Right atrium auricular region (tissue), 2 donors: Measurements from ENCODE around the gene CD9. TPM values are rescaled to one million over a fixed set of nuclear protein-coding genes. Genes with fewer than 3 reads are reported as not detected.

ENCODE experiments used
- DNase-seq: peaks from one replicate; pipeline ENCODE4 v3.0.0-alpha.2; 2019; ENCODE audit warnings: low spot score
- H3K27ac ChIP-seq, 2 donors: fragments of 200-600 bp; sonication (generic); 1 replicate in 1 of 2; 2 replicates in 1 of 2; pipeline ENCODE4 v1.5.1; 2016 to 2019
- H3K27me3 ChIP-seq, 2 donors: fragments of 200-600 bp; sonication (generic); one replicate each; pipeline versions ENCODE4 v1.5.1 to v1.6.0; 2017 to 2019
- H3K36me3 ChIP-seq: fragments of 200-600 bp; sonication (generic); one replicate; pipeline ENCODE4 v1.5.1; 2016
- H3K4me1 ChIP-seq, 2 donors: fragments of 200-600 bp; sonication (generic); one replicate each; pipeline versions ENCODE4 v1.5.1 to v1.6.0; 2017 to 2019
- H3K4me3 ChIP-seq, 2 donors: fragments of 200-600 bp; sonication (generic); 1 replicate in 1 of 2; 2 replicates in 1 of 2; pipeline ENCODE4 v1.5.1; 2017 to 2019; ENCODE audit warnings: mild to moderate bottlenecking in 1 of 2, moderate library complexity in 1 of 2
- H3K9me3 ChIP-seq, 2 donors: fragments of 200-600 bp; sonication (generic); one replicate each; pipeline ENCODE4 v1.5.1; 2019
- total RNA-seq, 2 donors: library from RNA; depleted of rRNA; stranded (reverse); fragments of >200 nt; gene quantifications; one replicate each; pipeline ENCODE4 v1.1.0, GENCODE V29; 2016
- TF ChIP-seq, protein P1 (sequence below), 2 donors: fragments of 200-600 bp; sonication (generic); IDR thresholded peaks; one replicate each; pipeline ENCODE4 v1.5.1; 2019; ENCODE audit warnings: antibody characterized with exemption in 2 of 2

Gene CD9
- total RNA-seq, 2 donors from 2014 or later, result 126 to 230 TPM

DNA sequence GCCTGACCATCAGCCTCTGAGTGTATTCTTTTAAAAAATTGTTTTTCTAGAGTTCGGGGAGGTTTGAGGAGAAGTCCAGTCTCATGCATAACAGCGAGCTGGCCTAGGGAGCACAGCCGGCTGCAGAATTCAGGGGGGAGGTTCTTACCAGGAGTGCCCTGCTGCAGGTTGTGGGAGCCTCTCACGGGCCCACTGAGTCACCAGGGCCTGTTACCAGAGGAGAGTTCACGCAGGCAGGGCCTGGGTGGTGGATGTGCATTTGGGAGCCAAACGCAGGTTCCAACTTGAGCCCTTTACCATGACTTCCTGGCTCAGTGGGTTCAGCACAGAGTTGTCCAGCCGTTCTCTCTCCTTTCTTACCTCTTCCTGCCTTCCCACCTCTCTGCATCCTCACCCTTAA, 14.4 kb downstream of the CD9 start:
- Histone ChIP-seq H3K36me3 (no peaks in the 10 kb centered on the region), H3K4me1 (peaks cover 0 to 55% of the 10 kb centered on the region in 2 donors), H3K27me3 (no peaks in the 10 kb centered on the region), H3K9me3 (no peaks in the 10 kb centered on the region), H3K27ac (peak overlapping the region; percentile 64 to 65), H3K4me3 (no peak overlapping the region)
- TF ChIP-seq, protein P1, sequence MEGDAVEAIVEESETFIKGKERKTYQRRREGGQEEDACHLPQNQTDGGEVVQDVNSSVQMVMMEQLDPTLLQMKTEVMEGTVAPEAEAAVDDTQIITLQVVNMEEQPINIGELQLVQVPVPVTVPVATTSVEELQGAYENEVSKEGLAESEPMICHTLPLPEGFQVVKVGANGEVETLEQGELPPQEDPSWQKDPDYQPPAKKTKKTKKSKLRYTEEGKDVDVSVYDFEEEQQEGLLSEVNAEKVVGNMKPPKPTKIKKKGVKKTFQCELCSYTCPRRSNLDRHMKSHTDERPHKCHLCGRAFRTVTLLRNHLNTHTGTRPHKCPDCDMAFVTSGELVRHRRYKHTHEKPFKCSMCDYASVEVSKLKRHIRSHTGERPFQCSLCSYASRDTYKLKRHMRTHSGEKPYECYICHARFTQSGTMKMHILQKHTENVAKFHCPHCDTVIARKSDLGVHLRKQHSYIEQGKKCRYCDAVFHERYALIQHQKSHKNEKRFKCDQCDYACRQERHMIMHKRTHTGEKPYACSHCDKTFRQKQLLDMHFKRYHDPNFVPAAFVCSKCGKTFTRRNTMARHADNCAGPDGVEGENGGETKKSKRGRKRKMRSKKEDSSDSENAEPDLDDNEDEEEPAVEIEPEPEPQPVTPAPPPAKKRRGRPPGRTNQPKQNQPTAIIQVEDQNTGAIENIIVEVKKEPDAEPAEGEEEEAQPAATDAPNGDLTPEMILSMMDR (IDR thresholded peaks at IDR 0.05), result no peak
- no peak for DNase-seq

DNA sequence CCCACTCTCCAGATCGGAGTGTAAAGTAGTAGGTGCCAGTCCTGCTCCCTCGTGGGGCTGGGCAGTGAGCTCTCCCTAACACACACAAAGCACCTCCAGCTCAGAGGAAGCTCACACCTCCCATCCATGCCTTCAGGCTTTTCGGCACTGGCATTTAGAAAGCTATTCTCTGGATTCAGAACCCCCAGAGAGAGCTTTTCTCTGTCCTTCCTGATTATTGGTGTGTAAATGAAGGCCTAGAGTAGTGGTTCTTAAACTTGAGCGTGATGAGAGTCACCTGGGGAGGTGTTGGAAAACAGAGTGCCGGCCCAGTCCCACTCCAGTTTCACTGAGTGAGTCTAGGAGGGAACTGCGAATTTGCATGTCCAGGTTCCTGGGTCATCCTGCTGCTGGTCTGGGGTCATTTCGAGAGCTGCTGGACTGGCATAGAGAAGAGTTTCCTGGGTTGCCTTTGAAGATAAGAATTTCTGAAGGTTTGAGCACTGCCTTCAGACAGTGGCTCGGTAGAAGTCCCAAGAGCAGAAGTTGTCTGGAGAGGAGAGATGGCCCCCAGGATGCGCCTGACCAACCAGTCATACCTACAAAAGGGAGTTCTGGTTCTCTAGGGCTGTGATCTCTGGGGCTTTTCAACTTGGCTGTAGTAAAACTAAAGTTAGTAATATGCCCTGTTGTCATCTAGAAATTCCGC, 15.1 kb downstream of the CD9 start:
- no peaks in the 10 kb centered on the region for H3K27me3 ChIP-seq
- peak overlapping the region; percentile 64 to 65 for H3K27ac ChIP-seq
- peaks cover 0 to 55% of the 10 kb centered on the region in 2 donors for H3K4me1 ChIP-seq
- H3K9me3 ChIP-seq, result no peaks in the 10 kb centered on the region
- H3K36me3 ChIP-seq, result no peaks in the 10 kb centered on the region
- no peak for DNase-seq
- H3K4me3 ChIP-seq, result no peak overlapping the region
- TF ChIP-seq, protein P1 (IDR thresholded peaks at IDR 0.05), result no peak

DNA sequence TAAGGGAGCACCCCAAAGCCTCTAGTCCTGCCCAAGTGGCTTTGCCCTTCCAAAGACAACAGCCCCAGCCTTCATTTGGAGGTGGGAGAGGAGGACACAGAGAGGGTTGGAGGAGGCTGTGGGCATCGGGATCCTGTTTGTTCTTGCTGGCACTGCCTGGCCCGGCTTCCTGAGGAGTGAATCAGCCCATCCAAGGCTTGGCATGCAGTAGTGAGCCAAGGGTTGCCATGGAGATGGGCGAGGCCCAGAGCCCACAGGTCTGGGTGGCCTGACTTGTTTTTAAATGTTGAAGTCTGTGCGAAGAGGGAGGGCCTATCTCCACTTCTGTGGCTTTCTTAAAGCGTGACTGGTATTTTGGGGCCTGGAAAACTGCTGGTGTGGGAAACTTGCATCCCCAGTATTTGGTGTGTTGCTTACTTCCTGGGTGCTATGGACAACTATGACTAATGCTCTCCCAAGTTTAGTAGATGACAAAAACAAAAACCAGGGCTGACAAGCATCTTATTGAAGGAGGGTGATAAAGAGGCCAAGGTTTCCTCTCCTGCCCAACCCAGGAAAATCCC, 15.8 kb downstream of the CD9 start:
- TF ChIP-seq, protein P1 (IDR thresholded peaks at IDR 0.05), result no peak
- H3K9me3 ChIP-seq, result no peaks in the 10 kb centered on the region
- no peak overlapping the region for H3K4me3 ChIP-seq
- DNase-seq, result no peak
- H3K27ac ChIP-seq, result peak overlapping the region; percentile 64 to 65
- H3K27me3 ChIP-seq, result no peaks in the 10 kb centered on the region
- no peaks in the 10 kb centered on the region for H3K36me3 ChIP-seq
- H3K4me1 ChIP-seq, result peaks cover 0 to 59% of the 10 kb centered on the region in 2 donors

DNA sequence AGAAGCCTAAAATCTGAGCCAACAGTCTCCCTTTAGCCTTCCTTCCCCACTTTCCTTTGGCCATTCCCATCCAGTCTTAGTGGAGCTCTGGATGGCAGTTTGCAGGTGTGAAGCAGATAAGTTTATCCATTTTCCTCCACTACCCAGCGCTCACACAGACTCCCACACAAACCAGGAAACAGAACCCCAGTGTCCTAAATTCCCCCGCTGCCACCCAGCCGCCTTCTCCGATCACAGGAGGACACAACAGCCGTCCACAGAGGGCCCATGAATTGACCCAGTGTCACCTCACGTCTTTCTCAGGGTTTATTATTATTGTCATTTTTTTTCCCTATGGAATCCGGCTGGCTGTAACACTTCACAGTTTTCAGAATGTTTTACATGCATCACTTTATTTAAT, 16.4 kb downstream of the CD9 start:
- Histone ChIP-seq H3K4me1 (peaks cover 0 to 65% of the 10 kb centered on the region in 2 donors), H3K27me3 (no peaks in the 10 kb centered on the region), H3K27ac (peak overlapping the region; percentile 64 to 65), H3K4me3 (no peak overlapping the region), H3K9me3 (no peaks in the 10 kb centered on the region), H3K36me3 (no peaks in the 10 kb centered on the region)
- DNase-seq, result no peak
- TF ChIP-seq, protein P1 (IDR thresholded peaks at IDR 0.05), result no peak

DNA sequence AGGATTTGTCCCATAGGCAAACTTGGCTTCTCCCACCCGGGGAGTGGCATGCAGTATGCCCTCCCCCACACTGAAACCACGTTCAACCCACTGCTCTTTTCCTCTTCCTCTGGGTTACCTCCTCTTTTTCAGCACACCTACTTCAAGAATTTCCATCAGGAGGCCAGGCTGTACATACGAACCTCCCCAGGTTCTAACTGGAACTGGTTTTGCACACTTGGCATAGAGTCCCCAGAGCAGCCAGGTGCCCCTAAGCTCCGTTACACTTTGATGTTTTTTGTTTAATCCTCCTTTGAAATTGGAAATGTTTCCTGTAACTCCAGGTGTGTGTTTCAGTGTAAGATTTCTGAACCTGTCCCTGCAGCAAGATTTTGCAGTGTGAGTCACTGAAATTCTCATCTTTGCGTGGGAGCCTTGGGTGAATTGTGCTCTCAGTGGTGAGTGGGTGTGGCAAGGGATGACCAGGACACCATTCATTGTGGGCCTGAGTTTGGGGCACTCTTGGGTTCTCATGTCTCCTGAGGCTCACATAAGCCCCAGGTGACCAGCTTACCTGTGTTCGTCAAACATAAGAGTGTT, 18.2 kb downstream of the CD9 start:
- TF ChIP-seq, protein P1 (IDR thresholded peaks at IDR 0.05), result no peak
- Histone ChIP-seq H3K36me3 (no peaks in the 10 kb centered on the region), H3K27me3 (no peaks in the 10 kb centered on the region), H3K9me3 (no peaks in the 10 kb centered on the region), H3K27ac (peak overlapping the region in 1 of 2 donors; percentile 64), H3K4me1 (peaks cover 0 to 82% of the 10 kb centered on the region in 2 donors), H3K4me3 (no peak overlapping the region)
- no peak for DNase-seq
